Trophoblast cell (in vitro differentiated cells and primary cell): ENCODE results near the gene LDLRAD1.
A peak's percentile ranks its signal among the peaks of the same experiment; 100 is the strongest.
"Not testable (repeated sequence)": the region's sequence is repeated elsewhere in the genome, so short reads cannot be mapped to it uniquely, and the experiment has no call there.

Source experiments
- DNase-seq, 2 donors: peaks; one replicate each; pipeline ENCODE4 v3.0.0-alpha.2; 2016
- H2AFZ ChIP-seq: 2 replicates; pipeline ENCODE4 v1.6.1; 2013; ENCODE audit warnings: low read length, moderate library complexity, mild to moderate bottlenecking; ENCODE audit not compliant: insufficient read depth, poor library complexity
- H2AK5ac ChIP-seq: 2 replicates; pipeline ENCODE4 v1.6.1; 2013; ENCODE audit warnings: mild to moderate bottlenecking, low read length
- H2BK120ac ChIP-seq: 2 replicates; pipeline ENCODE4 v1.6.1; 2013; ENCODE audit warnings: low read length, mild to moderate bottlenecking, moderate library complexity; ENCODE audit not compliant: insufficient read depth, poor library complexity
- H2BK12ac ChIP-seq: 2 replicates; pipeline ENCODE4 v1.6.1; 2013; ENCODE audit warnings: mild to moderate bottlenecking, low read length, moderate library complexity
- H2BK5ac ChIP-seq: 2 replicates; pipeline ENCODE4 v1.6.1; 2013; ENCODE audit warnings: low read length, low read depth, moderate library complexity, mild to moderate bottlenecking; ENCODE audit not compliant: poor library complexity
- H3K14ac ChIP-seq: 2 replicates; pipeline ENCODE4 v1.6.1; 2013; ENCODE audit warnings: mild to moderate bottlenecking, low read length
- H3K18ac ChIP-seq: 2 replicates; pipeline ENCODE4 v1.6.1; 2013; ENCODE audit warnings: mild to moderate bottlenecking, low read length
- H3K23ac ChIP-seq: 2 replicates; pipeline ENCODE4 v1.6.1; 2013; ENCODE audit warnings: low read length
- H3K27ac ChIP-seq: 2 replicates; pipeline ENCODE4 v1.5.1; 2013; ENCODE audit warnings: low read depth, mild to moderate bottlenecking, inconsistent platforms, low read length, moderate library complexity
- H3K27me3 ChIP-seq: 2 replicates; pipeline ENCODE4 v1.6.1; 2013; ENCODE audit warnings: inconsistent platforms, mild to moderate bottlenecking, low read length, moderate library complexity; ENCODE audit not compliant: insufficient read depth
- H3K36me3 ChIP-seq, 2 experiments: 1 replicate in 1 of 2; 2 replicates in 1 of 2; pipeline ENCODE4 v1.6.1; 2013; ENCODE audit warnings: low read length in 2 of 2, mild to moderate bottlenecking in 2 of 2, moderate library complexity in 1 of 2; ENCODE audit not compliant: insufficient read depth in 2 of 2, control insufficient read depth in 1 of 2
- H3K4ac ChIP-seq: 2 replicates; pipeline ENCODE4 v1.6.1; 2013; ENCODE audit warnings: low read depth, mild to moderate bottlenecking, low read length, moderate library complexity
- H3K4me1 ChIP-seq, 2 experiments: 1 replicate in 1 of 2; 2 replicates in 1 of 2; pipeline ENCODE4 v1.6.1; 2013; ENCODE audit warnings: low read length in 2 of 2, mild to moderate bottlenecking in 2 of 2, moderate library complexity in 1 of 2; ENCODE audit not compliant: insufficient read depth in 2 of 2, control insufficient read depth in 1 of 2
- H3K4me2 ChIP-seq: 2 replicates; pipeline ENCODE4 v1.6.1; 2013; ENCODE audit warnings: inconsistent platforms, mild to moderate bottlenecking, low read length, moderate library complexity
- H3K4me3 ChIP-seq: 2 replicates; pipeline ENCODE4 v1.5.1; 2013; ENCODE audit warnings: mild to moderate bottlenecking, low read depth, low read length, inconsistent platforms
- H3K79me1 ChIP-seq: one replicate; pipeline ENCODE4 v1.6.1; 2013; ENCODE audit warnings: low read length
- H3K79me2 ChIP-seq: 2 replicates; pipeline ENCODE4 v1.6.1; 2013; ENCODE audit warnings: low read length, mild to moderate bottlenecking; ENCODE audit not compliant: control insufficient read depth, insufficient read depth, poor library complexity
- H3K9ac ChIP-seq: 2 replicates; pipeline ENCODE4 v1.6.1; 2013; ENCODE audit warnings: mild to moderate bottlenecking, low read length
- H3K9me3 ChIP-seq: 2 replicates; pipeline ENCODE4 v1.6.1; 2013; ENCODE audit warnings: low read depth, mild to moderate bottlenecking, control low read depth, inconsistent platforms, low read length; ENCODE audit not compliant: insufficient read depth
- H4K12ac ChIP-seq: 2 replicates; pipeline ENCODE4 v1.6.1; 2013; ENCODE audit warnings: low read depth, mild to moderate bottlenecking, low read length, moderate library complexity
- H4K8ac ChIP-seq: 2 replicates; pipeline ENCODE4 v1.6.1; 2013; ENCODE audit warnings: low read depth, mild to moderate bottlenecking, low read length, moderate library complexity
- H4K91ac ChIP-seq: one replicate; pipeline ENCODE4 v1.6.1; 2013; ENCODE audit warnings: low read depth, mild to moderate bottlenecking, low read length, moderate library complexity
- WGBS: extraction: QIAGEN DNeasy Blood & Tissue Kit; methylation state at CpG from one replicate; pipeline ENCODE4 v1.1.7; 2013; ENCODE audit warnings: missing lambda C conversion rate; ENCODE audit not compliant: insufficient read length, insufficient coverage; ENCODE audit errors: extremely low coverage; 5-methylcytosine and 5-hydroxymethylcytosine counted together

The LDLRAD1 gene

GRCh38 chr1:53998223-53998622 lies 19.8 kb downstream of the LDLRAD1 start:
- no peak overlapping the region for H3K9ac ChIP-seq
- no peaks in the 10 kb centered on the region for H3K9me3 ChIP-seq
- H2AK5ac ChIP-seq: no peak overlapping the region
- no peaks in the 10 kb centered on the region for H3K79me2 ChIP-seq
- no peak overlapping the region for H2BK120ac ChIP-seq
- H4K8ac ChIP-seq: no peak overlapping the region
- no peak overlapping the region for H3K4me3 ChIP-seq
- no peak for DNase-seq
- no peak overlapping the region for H3K4ac ChIP-seq
- H3K27me3 ChIP-seq: no peaks in the 10 kb centered on the region
- H2BK12ac ChIP-seq: no peak overlapping the region
- no peak overlapping the region for H3K23ac ChIP-seq
- no peak overlapping the region for H4K12ac ChIP-seq
- no peaks in the 10 kb centered on the region for H3K4me1 ChIP-seq
- no peak overlapping the region for H2BK5ac ChIP-seq
- H3K4me2 ChIP-seq: no peak overlapping the region
- no peaks in the 10 kb centered on the region for H3K79me1 ChIP-seq
- H3K36me3 ChIP-seq: no peaks in the 10 kb centered on the region
- no peak overlapping the region for H2AFZ ChIP-seq
- no CpG with 5 or more reads among the region's 1 CpG for WGBS
- H3K14ac ChIP-seq: no peak overlapping the region
- no peak overlapping the region for H3K27ac ChIP-seq
- H3K18ac ChIP-seq: no peak overlapping the region
- H4K91ac ChIP-seq: no peak overlapping the region

- H3K18ac ChIP-seq: no peak overlapping the region
- no peak overlapping the region for H2BK12ac ChIP-seq
- H2BK120ac ChIP-seq: no peak overlapping the region
- no peak for DNase-seq
- no peaks in the 10 kb centered on the region for H3K4me1 ChIP-seq
- H3K9ac ChIP-seq: no peak overlapping the region
- no peak overlapping the region for H2AFZ ChIP-seq
- no peaks in the 10 kb centered on the region for H3K27me3 ChIP-seq
- no peak overlapping the region for H3K27ac ChIP-seq
- H3K4ac ChIP-seq: no peak overlapping the region
- H3K14ac ChIP-seq: no peak overlapping the region
- no peak overlapping the region for H3K23ac ChIP-seq
- H4K12ac ChIP-seq: no peak overlapping the region
- H3K9me3 ChIP-seq: peaks cover 4% of the 10 kb centered on the region
- no peaks in the 10 kb centered on the region for H3K36me3 ChIP-seq
- H3K79me1 ChIP-seq: no peaks in the 10 kb centered on the region
- H2BK5ac ChIP-seq: no peak overlapping the region
- no peak overlapping the region for H3K4me2 ChIP-seq
- no peaks in the 10 kb centered on the region for H3K79me2 ChIP-seq
- no peak overlapping the region for H4K91ac ChIP-seq
- H4K8ac ChIP-seq: no peak overlapping the region
- no CpG with 5 or more reads among the region's 1 CpG for WGBS
- no peak overlapping the region for H3K4me3 ChIP-seq
- H2AK5ac ChIP-seq: no peak overlapping the region
These were observed 22.3 kb downstream of the LDLRAD1 start for GRCh38 chr1:53995683-53996082.

GRCh38 chr1:53994516-53994915 lies 23.5 kb downstream of the LDLRAD1 start:
- H3K18ac ChIP-seq, H3K4me3 ChIP-seq, H2BK120ac ChIP-seq, H2AFZ ChIP-seq, H3K4me2 ChIP-seq, DNase-seq, H3K36me3 ChIP-seq, H3K9me3 ChIP-seq, H4K8ac ChIP-seq, H2AK5ac ChIP-seq, H3K27me3 ChIP-seq, H2BK5ac ChIP-seq, H3K27ac ChIP-seq, H3K79me1 ChIP-seq, H3K4me1 ChIP-seq, H3K79me2 ChIP-seq, H4K91ac ChIP-seq, H2BK12ac ChIP-seq, H3K4ac ChIP-seq, H3K14ac ChIP-seq, H3K23ac ChIP-seq, H4K12ac ChIP-seq, H3K9ac ChIP-seq: not testable (repeated sequence)
- no CpG with 5 or more reads among the region's 2 CpGs for WGBS

GRCh38 chr1:53992085-53992874 lies 25.7 kb downstream of the LDLRAD1 start:
- Histone ChIP-seq H2BK12ac (no peak overlapping the region), H2AK5ac (no peak overlapping the region), H3K27ac (no peak overlapping the region), H3K18ac (no peak overlapping the region), H2BK120ac (no peak overlapping the region), H2BK5ac (no peak overlapping the region), H3K9ac (no peak overlapping the region), H3K9me3 (peaks cover 4% of the 10 kb centered on the region), H4K12ac (no peak overlapping the region), H2AFZ (no peak overlapping the region), H3K4me3 (no peak overlapping the region), H3K4ac (no peak overlapping the region), H3K79me2 (no peaks in the 10 kb centered on the region), H3K23ac (no peak overlapping the region), H4K8ac (no peak overlapping the region), H4K91ac (no peak overlapping the region), H3K4me1 (no peaks in the 10 kb centered on the region), H3K4me2 (no peak overlapping the region), H3K79me1 (no peaks in the 10 kb centered on the region), H3K27me3 (no peaks in the 10 kb centered on the region), H3K14ac (no peak overlapping the region), H3K36me3 (no peaks in the 10 kb centered on the region)
- no CpG with 5 or more reads among the region's 4 CpGs for WGBS
- peak in 1 of 2 donors; percentile 36 for DNase-seq
